Neuronal stem cell (in vitro differentiated cells): ENCODE data around the gene TGM5. TPM values are rescaled to one million over a fixed set of nuclear protein-coding genes. Genes with fewer than 3 reads are reported as not detected.

Source experiments
- DNase-seq: peaks from one replicate; pipeline ENCODE4 v3.0.0-alpha.2; 2013; ENCODE audit warnings: low spot score
- H2AFZ ChIP-seq: one replicate; pipeline ENCODE4 v1.6.1; 2013; ENCODE audit warnings: mild to moderate bottlenecking, low read length, inconsistent platforms
- H2AK5ac ChIP-seq: 2 replicates; pipeline ENCODE4 v1.6.1; 2013; ENCODE audit warnings: low read depth, mild to moderate bottlenecking, inconsistent platforms, low read length, moderate library complexity, mixed read lengths
- H2BK120ac ChIP-seq: 2 replicates; pipeline ENCODE4 v1.6.1; 2013; ENCODE audit warnings: low read depth, mild to moderate bottlenecking, inconsistent platforms, low read length, moderate library complexity, mixed read lengths
- H2BK12ac ChIP-seq: one replicate; pipeline ENCODE4 v1.6.1; 2013; ENCODE audit warnings: low read length, inconsistent platforms
- H2BK15ac ChIP-seq: 2 replicates; pipeline ENCODE4 v1.6.1; 2013; ENCODE audit warnings: mild to moderate bottlenecking, low read length, inconsistent platforms, mixed read lengths
- H2BK5ac ChIP-seq: one replicate; pipeline ENCODE4 v1.6.1; 2013; ENCODE audit warnings: inconsistent platforms, mild to moderate bottlenecking, low read length, moderate library complexity
- H3K14ac ChIP-seq: one replicate; pipeline ENCODE4 v1.6.1; 2013; ENCODE audit warnings: low read length, inconsistent platforms
- H3K18ac ChIP-seq: 2 replicates; pipeline ENCODE4 v1.6.1; 2013; ENCODE audit warnings: low read length, inconsistent platforms
- H3K23ac ChIP-seq: 2 replicates; pipeline ENCODE4 v1.6.1; 2013; ENCODE audit warnings: low read depth, mild to moderate bottlenecking, mixed read lengths, low read length, inconsistent platforms; ENCODE audit not compliant: poor library complexity
- H3K27ac ChIP-seq: replicated peaks from 3 replicates; pipeline ENCODE4 v1.5.1; 2013; ENCODE audit warnings: low read length, inconsistent platforms
- H3K27me3 ChIP-seq, 3 experiments: 2 replicates each; pipeline ENCODE4 v1.6.1; 2013; ENCODE audit warnings: low read length in 3 of 3, mild to moderate bottlenecking in 2 of 3, inconsistent platforms in 1 of 3, low read depth in 1 of 3, mixed read lengths in 1 of 3, moderate library complexity in 1 of 3; ENCODE audit not compliant: control insufficient read depth in 3 of 3, insufficient read depth in 3 of 3
- H3K36me3 ChIP-seq, 2 donors: replicated peaks in 1 of 2; 2 replicates each; pipeline ENCODE4 v1.6.1; 2013; ENCODE audit warnings: low read length in 2 of 2; ENCODE audit not compliant: control insufficient read depth in 2 of 2, insufficient read depth in 2 of 2
- H3K4ac ChIP-seq: 2 replicates; pipeline ENCODE4 v1.6.1; 2013; ENCODE audit warnings: inconsistent platforms, mild to moderate bottlenecking, low read length, moderate library complexity
- H3K4me1 ChIP-seq, 2 donors: 1 replicate in 1 of 2; 2 replicates in 1 of 2; pipeline ENCODE4 v1.6.1; 2013; ENCODE audit warnings: low read length in 2 of 2, low read depth in 1 of 2; ENCODE audit not compliant: control insufficient read depth in 2 of 2, insufficient read depth in 1 of 2
- H3K4me2 ChIP-seq: one replicate; pipeline ENCODE4 v1.6.1; 2013; ENCODE audit warnings: mild to moderate bottlenecking, low read length, inconsistent platforms; ENCODE audit not compliant: insufficient read depth, poor library complexity, severe bottlenecking
- H3K4me3 ChIP-seq, 2 donors: 2 replicates each; pipeline ENCODE4 v1.5.1; 2013; ENCODE audit warnings: low read length in 2 of 2, mild to moderate bottlenecking in 2 of 2, inconsistent platforms in 1 of 2, moderate library complexity in 1 of 2
- H3K79me1 ChIP-seq: one replicate; pipeline ENCODE4 v1.6.1; 2013; ENCODE audit warnings: low read depth, mild to moderate bottlenecking, inconsistent platforms, low read length, moderate library complexity
- H3K9ac ChIP-seq: one replicate; pipeline ENCODE4 v1.6.1; 2013; ENCODE audit warnings: mild to moderate bottlenecking, low read depth, low read length, inconsistent platforms; ENCODE audit not compliant: poor library complexity
- H3K9me3 ChIP-seq, 2 donors: replicated peaks in 1 of 2; 2 replicates each; pipeline versions ENCODE3 to v1.6.1; 2013; ENCODE audit warnings: low read length in 2 of 2, mild to moderate bottlenecking in 2 of 2, inconsistent platforms in 1 of 2, low read depth in 1 of 2, mixed read lengths in 1 of 2, moderate library complexity in 1 of 2; ENCODE audit not compliant: control insufficient read depth in 2 of 2, insufficient read depth in 1 of 2
- H4K8ac ChIP-seq: one replicate; pipeline ENCODE4 v1.6.1; 2013; ENCODE audit warnings: low read depth, mild to moderate bottlenecking, inconsistent platforms, low read length, moderate library complexity
- H4K91ac ChIP-seq: one replicate; pipeline ENCODE4 v1.6.1; 2013; ENCODE audit warnings: low read length, low read depth, mild to moderate bottlenecking, inconsistent platforms; ENCODE audit not compliant: poor library complexity
- WGBS, 2 donors: extraction: QIAGEN DNeasy Blood & Tissue Kit; methylation state at CpG; one replicate each; pipeline ENCODE4 v1.1.7; 2013; ENCODE audit warnings: missing lambda C conversion rate in 2 of 2, mixed read lengths in 1 of 2; ENCODE audit not compliant: insufficient read length in 2 of 2, insufficient replicate concordance in 1 of 2; ENCODE audit errors: extremely low coverage in 2 of 2; 5-methylcytosine and 5-hydroxymethylcytosine counted together
- small RNA-seq: library from polyadenylated mRNA; stranded (forward); fragments of <200 nt; extraction: miRNeasy Mini kit (QIAGEN cat#:217004); gene quantifications from one replicate; pipeline ENCODE3, GENCODE V24; 2013; ENCODE audit not compliant: insufficient read depth

Gene TGM5

DNA sequence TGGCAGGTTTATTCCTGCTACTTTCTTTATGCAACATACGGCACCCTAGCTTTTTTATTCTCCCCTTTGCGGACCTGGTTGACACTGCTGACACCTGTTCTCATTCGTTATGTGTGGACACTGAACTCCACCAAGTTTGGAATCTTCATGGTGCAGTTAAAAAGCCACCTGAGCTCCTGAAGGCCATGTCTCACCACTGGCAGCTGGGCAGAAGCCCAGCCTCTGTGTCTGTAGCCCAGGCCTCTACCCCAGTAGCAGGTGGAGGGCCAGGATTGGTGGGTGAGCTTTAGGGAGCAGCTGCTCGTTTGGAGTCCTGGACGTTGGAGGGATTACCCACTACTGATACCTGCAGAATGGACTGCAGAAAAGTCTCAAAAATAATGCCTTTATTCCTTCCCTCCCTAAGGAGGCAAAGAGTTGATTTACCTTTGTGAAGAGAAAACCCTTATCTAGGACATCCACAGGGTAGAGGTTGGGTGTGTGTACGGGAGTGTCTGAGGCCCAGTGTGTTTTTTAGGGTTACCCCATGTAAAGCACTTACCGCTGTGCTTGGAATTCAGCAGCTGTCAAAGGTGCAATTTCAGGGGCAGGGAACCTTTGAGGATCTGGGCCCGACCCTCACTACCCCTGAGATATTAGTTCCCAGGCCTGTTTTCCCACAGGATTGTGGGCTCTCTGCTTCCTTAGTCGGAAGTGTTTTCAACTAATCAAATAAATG is 82.2 kb downstream of the TGM5 start:
- H2AK5ac ChIP-seq = no peak overlapping the region
- H2BK12ac ChIP-seq = no peak overlapping the region
- peaks cover 2 to 39% of the 10 kb centered on the region in 2 donors for H3K36me3 ChIP-seq
- H3K4ac ChIP-seq = no peak overlapping the region
- no peak overlapping the region for H3K14ac ChIP-seq
- H4K91ac ChIP-seq = no peak overlapping the region
- no peak overlapping the region for H3K23ac ChIP-seq
- peak overlapping the region; percentile 97 for H2AFZ ChIP-seq
- H3K27me3 ChIP-seq = no peaks in the 10 kb centered on the region
- H3K18ac ChIP-seq = no peak overlapping the region
- peak overlapping the region in 1 of 2 donors; percentile 69 for H3K4me3 ChIP-seq
- no CpG with 5 or more reads among the region's 9 CpGs for WGBS, 2 donors
- H2BK120ac ChIP-seq = no peak overlapping the region
- no peak overlapping the region for H3K4me2 ChIP-seq
- H2BK15ac ChIP-seq = no peak overlapping the region
- no peak overlapping the region for H2BK5ac ChIP-seq
- H3K4me1 ChIP-seq = peaks cover 4 to 7% of the 10 kb centered on the region in 2 donors
- H3K9ac ChIP-seq = no peak overlapping the region
- H3K79me1 ChIP-seq = no peaks in the 10 kb centered on the region
- no peaks in the 10 kb centered on the region for H3K9me3 ChIP-seq
- no peak overlapping the region for H4K8ac ChIP-seq
- DNase-seq = no peak
- H3K27ac ChIP-seq = no peak overlapping the region

DNA sequence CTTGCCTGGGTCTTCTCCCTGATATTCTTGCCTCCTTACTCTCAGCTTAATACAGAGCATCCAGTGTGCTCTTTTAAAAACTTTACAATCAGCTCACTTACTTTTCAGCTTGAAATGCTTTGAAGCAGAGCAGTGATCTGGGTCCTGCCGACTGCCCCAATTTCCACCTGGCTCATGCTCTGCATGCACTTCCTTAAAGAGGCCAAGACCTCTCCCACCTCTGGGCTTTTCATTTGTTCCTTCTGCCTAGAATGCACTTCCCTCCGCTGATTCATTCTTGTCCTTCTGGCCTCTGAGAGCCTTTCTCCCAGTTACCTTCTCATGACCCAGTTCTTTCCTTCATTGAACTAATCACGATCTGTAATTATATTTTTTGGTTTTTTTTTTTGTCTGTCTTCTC is 83.5 kb downstream of the TGM5 start:
- H3K4ac ChIP-seq = no peak overlapping the region
- DNase-seq = no peak
- no peak overlapping the region for H3K9ac ChIP-seq
- no peak overlapping the region for H2AK5ac ChIP-seq
- H3K27me3 ChIP-seq = no peaks in the 10 kb centered on the region
- peaks cover 4 to 7% of the 10 kb centered on the region in 2 donors for H3K4me1 ChIP-seq
- H3K4me2 ChIP-seq = no peak overlapping the region
- H2BK15ac ChIP-seq = no peak overlapping the region
- no peak overlapping the region for H4K8ac ChIP-seq
- H3K14ac ChIP-seq = no peak overlapping the region
- no peak overlapping the region for H4K91ac ChIP-seq
- no peaks in the 10 kb centered on the region for H3K79me1 ChIP-seq
- H3K18ac ChIP-seq = no peak overlapping the region
- no peaks in the 10 kb centered on the region for H3K9me3 ChIP-seq
- peaks cover 0 to 42% of the 10 kb centered on the region in 2 donors for H3K36me3 ChIP-seq
- H3K27ac ChIP-seq = no peak overlapping the region
- no peak overlapping the region for H2BK120ac ChIP-seq
- H2AFZ ChIP-seq = no peak overlapping the region
- no peak overlapping the region for H3K4me3 ChIP-seq
- no CpG with 5 or more reads among the region's 3 CpGs for WGBS, 2 donors
- no peak overlapping the region for H2BK12ac ChIP-seq
- no peak overlapping the region for H3K23ac ChIP-seq
- no peak overlapping the region for H2BK5ac ChIP-seq

Small RNAs within 50 kb of the gene (small RNA-seq; reads per million reads assigned to genes)
- gene RF00019 = not detected
